Smooth muscle cell (in vitro differentiated cells): Measurements from ENCODE around the gene DMKN. TPM values are rescaled to one million over a fixed set of nuclear protein-coding genes. Genes with fewer than 3 reads are reported as not detected.

ENCODE experiments used
- DNase-seq: peaks from one replicate; lab custom pipeline; 2025; ENCODE audit not compliant: unreplicated experiment; lab: John Stamatoyannopoulos, UW
- H2AFZ ChIP-seq: fragments of 200-600 bp; sonication (generic); 2 replicates; pipeline ENCODE4 v1.6.0; 2016; ENCODE audit warnings: antibody characterized with exemption, low read depth, mild to moderate bottlenecking
- H3F3A ChIP-seq: fragments of 200-600 bp; sonication (generic); 2 replicates; pipeline ENCODE4 v1.6.0; 2017; ENCODE audit warnings: antibody characterized with exemption, low read depth
- H3K27ac ChIP-seq: fragments of 200-600 bp; sonication (generic); 2 replicates; pipeline ENCODE4 v1.5.1; 2016; ENCODE audit warnings: low read depth, mild to moderate bottlenecking
- H3K27me3 ChIP-seq: fragments of 200-600 bp; sonication (generic); 2 replicates; pipeline ENCODE4 v1.6.1; 2016; ENCODE audit warnings: low read depth, mild to moderate bottlenecking
- H3K36me3 ChIP-seq: fragments of 200-600 bp; sonication (generic); 2 replicates; pipeline ENCODE4 v1.5.1; 2016; ENCODE audit warnings: low read depth
- H3K4me1 ChIP-seq: fragments of 200-600 bp; sonication (generic); 2 replicates; pipeline ENCODE4 v1.5.1; 2016; ENCODE audit warnings: low read depth
- H3K4me2 ChIP-seq: fragments of 200-600 bp; sonication (generic); 2 replicates; pipeline ENCODE4 v1.6.0; 2016; ENCODE audit warnings: mild to moderate bottlenecking
- H3K4me3 ChIP-seq: fragments of 200-600 bp; sonication (generic); 2 replicates; pipeline ENCODE4 v1.5.1; 2016; ENCODE audit warnings: mild to moderate bottlenecking
- H3K79me2 ChIP-seq: fragments of 200-600 bp; sonication (generic); 2 replicates; pipeline ENCODE4 v1.6.0; 2016; ENCODE audit warnings: low read depth, mild to moderate bottlenecking
- H3K9ac ChIP-seq: fragments of 200-600 bp; sonication (generic); 2 replicates; pipeline ENCODE4 v1.6.0; 2016; ENCODE audit warnings: low read depth
- H3K9me3 ChIP-seq: fragments of 200-600 bp; sonication (generic); replicated peaks from 2 replicates; pipeline ENCODE4 v1.5.1; 2016; ENCODE audit warnings: low read depth
- H4K20me1 ChIP-seq: fragments of 200-600 bp; sonication (generic); 2 replicates; pipeline ENCODE4 v1.6.0; 2016; ENCODE audit warnings: low read depth
- CTCF ChIP-seq: fragments of 200-600 bp; sonication (generic); IDR thresholded peaks from 2 replicates; pipeline ENCODE4 v1.5.1; 2017; ENCODE audit warnings: borderline replicate concordance, mild to moderate bottlenecking, antibody characterized with exemption; ENCODE audit not compliant: insufficient read depth, poor library complexity, severe bottlenecking
- WGBS: methylation state at CpG from one replicate; pipeline ENCODE4 v1.1.7; 2016; ENCODE audit warnings: low lambda C conversion rate; 5-methylcytosine and 5-hydroxymethylcytosine counted together
- polyA plus RNA-seq: library from polyadenylated mRNA; unstranded; fragments of >200 nt; fragmentation: Nextera tagmentation; extraction: Ambion mirVana; gene quantifications from 2 replicates; pipeline ENCODE4 v1.2.1, GENCODE V29; 2016
- total RNA-seq: library from RNA; depleted of rRNA; stranded (reverse); fragments of >200 nt; gene quantifications from 2 replicates; pipeline ENCODE4 v1.2.3, GENCODE V29; 2014

DMKN gene
- total and polyA plus RNA-seq, 2 experiments from 2014 or later, result 31.2 to 132 TPM

GRCh38 chr19:35460608-35461007 lies 52.8 kb downstream of the DMKN start:
- no peak overlapping the region for H3K9ac ChIP-seq
- H4K20me1 ChIP-seq, result no peaks in the 10 kb centered on the region
- no peaks in the 10 kb centered on the region for H3K27me3 ChIP-seq
- no peak overlapping the region for H3K4me3 ChIP-seq
- no peaks in the 10 kb centered on the region for H3K79me2 ChIP-seq
- DNase-seq, result no peak
- WGBS, result 82% methylated on average over 10 of the region's 10 CpGs
- H2AFZ ChIP-seq, result no peak overlapping the region
- H3K9me3 ChIP-seq, result no peaks in the 10 kb centered on the region
- TF ChIP-seq CTCF, result no peak
- H3K36me3 ChIP-seq, result no peaks in the 10 kb centered on the region
- no peaks in the 10 kb centered on the region for H3F3A ChIP-seq
- H3K4me2 ChIP-seq, result no peak overlapping the region
- no peak overlapping the region for H3K27ac ChIP-seq
- H3K4me1 ChIP-seq, result no peaks in the 10 kb centered on the region

DNA sequence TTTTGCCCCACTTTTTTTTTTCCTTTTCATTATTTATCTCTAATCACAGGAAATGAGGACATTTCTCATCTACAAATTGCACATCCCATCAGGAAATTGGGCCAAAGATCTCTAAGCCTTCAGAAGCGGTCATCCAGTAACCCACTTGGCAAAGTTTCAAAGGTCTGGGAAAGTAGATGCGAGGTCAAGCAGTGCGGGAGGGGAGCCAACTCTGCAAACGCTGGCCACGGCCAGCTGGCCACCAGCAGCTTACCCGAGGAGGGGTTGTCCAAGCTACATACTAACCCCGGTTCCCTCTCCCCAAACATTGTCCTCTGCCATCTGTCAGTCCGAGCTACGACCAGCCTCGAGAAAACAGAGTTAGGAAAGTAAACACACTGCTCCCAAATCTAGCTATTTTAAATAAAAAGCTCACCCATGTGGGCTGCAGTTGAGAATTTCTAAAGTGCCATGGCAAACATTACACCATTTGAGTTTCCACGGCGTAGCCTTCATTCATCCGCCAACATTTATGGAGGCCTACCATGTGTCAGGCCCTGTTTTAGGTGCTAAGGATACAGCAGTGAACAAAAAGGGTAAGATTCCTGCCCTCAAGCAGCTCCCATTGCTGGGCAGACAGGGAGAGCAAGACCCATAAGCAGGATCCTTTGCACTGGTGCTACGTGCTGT lies 53.9 kb downstream of the DMKN start:
- no peak for TF ChIP-seq CTCF
- no peaks in the 10 kb centered on the region for H3K36me3 ChIP-seq
- no peak for DNase-seq
- no peaks in the 10 kb centered on the region for H4K20me1 ChIP-seq
- no peak overlapping the region for H3K9ac ChIP-seq
- H2AFZ ChIP-seq, result no peak overlapping the region
- 85% methylated on average over 14 of the region's 14 CpGs for WGBS
- no peak overlapping the region for H3K4me3 ChIP-seq
- no peaks in the 10 kb centered on the region for H3F3A ChIP-seq
- H3K27me3 ChIP-seq, result no peaks in the 10 kb centered on the region
- H3K4me2 ChIP-seq, result no peak overlapping the region
- no peaks in the 10 kb centered on the region for H3K4me1 ChIP-seq
- no peaks in the 10 kb centered on the region for H3K79me2 ChIP-seq
- no peaks in the 10 kb centered on the region for H3K9me3 ChIP-seq
- H3K27ac ChIP-seq, result no peak overlapping the region

- DNase-seq, result no peak
- no peaks in the 10 kb centered on the region for H4K20me1 ChIP-seq
- H3F3A ChIP-seq, result no peaks in the 10 kb centered on the region
- no peak overlapping the region for H3K27ac ChIP-seq
- H3K4me2 ChIP-seq, result no peak overlapping the region
- no peak overlapping the region for H3K9ac ChIP-seq
- no peaks in the 10 kb centered on the region for H3K36me3 ChIP-seq
- 84% methylated on average over 10 of the region's 10 CpGs for WGBS
- no peaks in the 10 kb centered on the region for H3K9me3 ChIP-seq
- H3K4me1 ChIP-seq, result no peaks in the 10 kb centered on the region
- H3K79me2 ChIP-seq, result no peaks in the 10 kb centered on the region
- no peaks in the 10 kb centered on the region for H3K27me3 ChIP-seq
- no peak overlapping the region for H3K4me3 ChIP-seq
- H2AFZ ChIP-seq, result no peak overlapping the region
- no peak for TF ChIP-seq CTCF
Measured at GRCh38 chr19:35458731-35459391, 54.6 kb downstream of the DMKN start.
